CD4-positive, CD25-positive, alpha-beta regulatory T cell (primary cell): Measurements from ENCODE around the gene MPG. TPM values are rescaled to one million over a fixed set of nuclear protein-coding genes. Genes with fewer than 3 reads are reported as not detected.
A peak's percentile ranks its signal among the peaks of the same experiment; 100 is the strongest.
"Not testable (repeated sequence)": the region's sequence is repeated elsewhere in the genome, so short reads cannot be mapped to it uniquely, and the experiment has no call there.

ENCODE experiments used
- ATAC-seq, 2 donors: fragments of 150-1000 bp; cut with Tn5 transposase; one replicate each; pipeline ENCODE4 v1.10.0; 2021; ENCODE audit warnings: low read depth in 2 of 2, moderate number of reproducible peaks in 2 of 2, moderate library complexity in 1 of 2
- DNase-seq, 3 donors: peaks; one replicate each; pipeline versions ENCODE4 v3.0.0 to v3.0.0-alpha.2; 2012 to 2022; ENCODE audit warnings: mixed read lengths in 1 of 3
- H3K27ac ChIP-seq: one replicate; pipeline ENCODE4 v1.7.0; 2013; ENCODE audit warnings: mild to moderate bottlenecking, low read length; ENCODE audit not compliant: insufficient read depth, poor library complexity, severe bottlenecking
- H3K27me3 ChIP-seq: one replicate; pipeline ENCODE4 v1.7.0; 2013; ENCODE audit warnings: low read length; ENCODE audit not compliant: control insufficient read depth, insufficient read depth
- H3K36me3 ChIP-seq: one replicate; pipeline ENCODE4 v1.7.0; 2013; ENCODE audit warnings: mild to moderate bottlenecking, low read length, moderate library complexity; ENCODE audit not compliant: control insufficient read depth, insufficient read depth
- H3K4me1 ChIP-seq: 2 replicates; pipeline ENCODE4 v1.7.0; 2013; ENCODE audit warnings: mild to moderate bottlenecking, low read length; ENCODE audit not compliant: insufficient read depth, control insufficient read depth, poor library complexity, severe bottlenecking
- H3K4me3 ChIP-seq: one replicate; pipeline ENCODE4 v1.7.0; 2013; ENCODE audit warnings: low read depth, mild to moderate bottlenecking, low read length, moderate library complexity
- H3K9me3 ChIP-seq, 2 experiments: 1 replicate in 1 of 2; 2 replicates in 1 of 2; pipeline ENCODE4 v1.7.0; 2013; ENCODE audit warnings: low read length in 2 of 2, mild to moderate bottlenecking in 1 of 2, moderate library complexity in 1 of 2; ENCODE audit not compliant: control insufficient read depth in 2 of 2
- H3K27ac Mint-ChIP-seq, 3 donors: one replicate each; pipeline ENCODE4 v1.8.0; 2020 to 2022; ENCODE audit warnings: mild to moderate bottlenecking in 3 of 3, mixed read lengths in 3 of 3, moderate library complexity in 2 of 3
- H3K27me3 Mint-ChIP-seq: one replicate; pipeline ENCODE4 v1.8.0; 2022; ENCODE audit warnings: mild to moderate bottlenecking, mixed read lengths
- H3K36me3 Mint-ChIP-seq: one replicate; pipeline ENCODE4 v1.8.0; 2020; ENCODE audit warnings: mixed read lengths
- H3K4me1 Mint-ChIP-seq, 4 donors: one replicate each; pipeline ENCODE4 v1.8.0; 2020 to 2022; ENCODE audit warnings: mixed read lengths in 4 of 4, mild to moderate bottlenecking in 1 of 4
- H3K4me3 Mint-ChIP-seq, 4 donors: one replicate each; pipeline ENCODE4 v1.8.0; 2020 to 2022; ENCODE audit warnings: mild to moderate bottlenecking in 4 of 4, mixed read lengths in 4 of 4, moderate library complexity in 3 of 4
- H3K9me3 Mint-ChIP-seq, 7 donors: one replicate each; pipeline ENCODE4 v1.8.0; 2020 to 2022; ENCODE audit warnings: mixed read lengths in 7 of 7, mild to moderate bottlenecking in 3 of 7, moderate library complexity in 2 of 7
- polyA plus RNA-seq, 4 donors: library from polyadenylated mRNA; unstranded; fragments of 300-500 nt; fragmentation: Illumina TruSeq; gene quantifications; one replicate each; pipeline ENCODE4 v1.2.3, GENCODE V29; 2021
- total RNA-seq: library from RNA; stranded (reverse); gene quantifications from one replicate; pipeline ENCODE4 v1.2.3, GENCODE V29; 2022

MPG gene
- total and polyA plus RNA-seq, 5 donors from 2014 or later, result 29.2 to 82.7 (median 81.2) TPM

DNA sequence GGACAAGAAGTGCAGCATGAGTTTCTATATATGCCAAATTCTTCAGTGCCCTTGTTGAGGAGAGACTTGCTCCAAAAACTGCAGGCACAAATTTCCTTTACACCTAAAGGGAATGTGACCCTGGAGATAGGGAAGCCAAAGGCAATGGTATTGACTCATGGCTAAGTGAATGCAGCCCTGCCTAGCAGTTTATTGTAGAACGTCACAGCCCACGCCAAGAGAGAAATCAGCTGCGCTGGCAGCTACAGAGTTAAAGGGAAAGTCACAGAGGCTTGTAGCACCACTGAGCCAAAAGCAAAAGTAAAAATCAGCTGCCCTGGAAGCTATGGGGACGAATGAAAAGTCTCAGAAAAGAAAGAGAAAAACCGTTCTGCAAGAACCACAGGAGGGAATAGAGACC lies 34.7 kb upstream of the MPG start:
- peaks cover 15% of the 10 kb centered on the region for H3K4me1 ChIP-seq
- Mint-ChIP-seq H3K36me3 (peaks cover 42% of the 10 kb centered on the region), H3K4me3 (no peak overlapping the region), H3K9me3 (no peaks in the 10 kb centered on the region), H3K27ac (no peak overlapping the region), H3K27me3 (no peaks in the 10 kb centered on the region), H3K4me1 (peaks cover 14 to 42% (median 30%) of the 10 kb centered on the region in 4 donors)
- no peak for DNase-seq
- H3K9me3 ChIP-seq, result no peaks in the 10 kb centered on the region
- no peak overlapping the region for H3K4me3 ChIP-seq
- H3K27ac ChIP-seq, result no peak overlapping the region
- no peaks in the 10 kb centered on the region for H3K27me3 ChIP-seq
- peaks cover 49% of the 10 kb centered on the region for H3K36me3 ChIP-seq
- no peak for ATAC-seq

DNA sequence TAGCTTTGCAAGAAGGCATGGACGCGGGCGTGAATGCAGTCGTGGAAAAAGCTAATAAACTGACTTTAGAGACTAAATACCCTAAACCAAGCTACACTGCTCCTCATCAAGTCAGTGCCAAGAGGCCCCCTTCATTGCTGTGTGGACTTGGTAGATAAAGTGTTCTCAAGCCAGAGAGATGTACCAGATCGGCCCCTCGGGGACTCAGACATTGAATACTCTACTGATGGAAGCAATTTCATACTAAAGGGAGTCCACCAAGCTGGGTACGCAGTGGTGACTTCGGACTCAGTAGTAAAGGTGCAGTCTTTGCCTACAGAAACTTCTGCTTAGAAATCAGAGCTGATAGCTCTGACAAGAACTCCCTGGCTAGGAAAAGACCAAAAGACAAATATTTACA lies 33.4 kb upstream of the MPG start:
- H3K9me3 ChIP-seq, result no peaks in the 10 kb centered on the region
- no peaks in the 10 kb centered on the region for H3K27me3 Mint-ChIP-seq
- no peak overlapping the region for H3K4me3 Mint-ChIP-seq
- peak overlapping the region in 1 of 3 donors; percentile 9 for H3K27ac Mint-ChIP-seq
- peaks cover 14 to 30% (median 22%) of the 10 kb centered on the region in 4 donors for H3K4me1 Mint-ChIP-seq
- ATAC-seq, result no peak
- no peaks in the 10 kb centered on the region for H3K9me3 Mint-ChIP-seq
- no peak overlapping the region for H3K27ac ChIP-seq
- H3K36me3 Mint-ChIP-seq, result peaks cover 42% of the 10 kb centered on the region
- H3K4me1 ChIP-seq, result peaks cover 2% of the 10 kb centered on the region
- H3K27me3 ChIP-seq, result no peaks in the 10 kb centered on the region
- peaks cover 52% of the 10 kb centered on the region for H3K36me3 ChIP-seq
- H3K4me3 ChIP-seq, result no peak overlapping the region
- DNase-seq, result no peak

DNA sequence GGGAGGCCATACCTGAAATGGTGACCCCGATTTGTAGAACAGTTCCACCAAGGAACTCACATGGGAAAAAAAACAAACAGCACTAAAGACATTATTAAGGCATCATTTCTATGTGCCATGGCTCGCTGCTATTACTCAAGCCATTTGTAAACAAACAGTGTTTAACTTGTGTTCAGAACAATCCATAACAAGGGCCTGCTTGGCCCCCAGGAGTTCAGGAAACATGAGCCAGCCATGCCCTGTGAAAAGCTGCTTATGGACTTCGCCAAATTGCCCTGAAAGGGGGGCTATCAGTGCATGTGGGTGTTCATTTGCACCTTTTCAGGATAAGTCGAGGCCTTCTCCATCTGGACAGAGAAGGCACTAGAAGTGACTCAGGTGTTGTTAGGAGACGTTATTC lies 32.6 kb upstream of the MPG start:
- H3K27me3 ChIP-seq, result no peaks in the 10 kb centered on the region
- H3K27ac Mint-ChIP-seq, result no peak overlapping the region
- H3K27ac ChIP-seq, result no peak overlapping the region
- ATAC-seq, result no peak
- no peaks in the 10 kb centered on the region for H3K9me3 Mint-ChIP-seq
- no peaks in the 10 kb centered on the region for H3K4me1 ChIP-seq
- H3K4me1 Mint-ChIP-seq, result peaks cover 14 to 30% (median 24%) of the 10 kb centered on the region in 4 donors
- no peaks in the 10 kb centered on the region for H3K27me3 Mint-ChIP-seq
- H3K36me3 ChIP-seq, result peaks cover 58% of the 10 kb centered on the region
- H3K9me3 ChIP-seq, result no peaks in the 10 kb centered on the region
- H3K36me3 Mint-ChIP-seq, result peaks cover 46% of the 10 kb centered on the region
- H3K4me3 ChIP-seq, result no peak overlapping the region
- no peak overlapping the region for H3K4me3 Mint-ChIP-seq
- DNase-seq, result no peak

DNA sequence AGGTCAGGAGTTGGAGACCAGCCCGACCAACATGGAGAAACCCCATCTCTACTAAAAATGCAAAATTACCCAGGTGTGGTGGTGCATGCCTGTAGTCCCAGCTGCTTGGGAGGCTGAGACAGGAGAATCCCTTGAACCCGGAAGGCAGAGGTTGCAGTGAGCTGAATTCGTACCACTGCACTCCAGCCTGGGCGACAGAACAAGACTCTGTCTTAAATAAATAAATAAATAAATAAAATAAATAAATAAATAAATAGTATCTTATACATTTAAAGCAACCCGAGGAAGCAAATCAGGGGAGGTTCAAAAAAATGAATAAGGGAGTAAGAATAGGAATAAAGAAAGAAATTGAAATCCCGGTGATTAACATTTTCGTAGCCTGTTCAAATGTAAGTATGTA lies 31.5 kb upstream of the MPG start:
- H3K36me3 ChIP-seq, result peaks cover 63% of the 10 kb centered on the region
- Mint-ChIP-seq H3K36me3 (peaks cover 56% of the 10 kb centered on the region), H3K4me1 (peaks cover 21 to 40% (median 33%) of the 10 kb centered on the region in 4 donors)
- DNase-seq, H3K27me3 ChIP-seq, ATAC-seq, H3K27ac ChIP-seq, H3K9me3 ChIP-seq, H3K27me3 Mint-ChIP-seq, H3K4me1 ChIP-seq, H3K4me3 Mint-ChIP-seq, H3K4me3 ChIP-seq, H3K9me3 Mint-ChIP-seq, H3K27ac Mint-ChIP-seq: not testable (repeated sequence)

DNA sequence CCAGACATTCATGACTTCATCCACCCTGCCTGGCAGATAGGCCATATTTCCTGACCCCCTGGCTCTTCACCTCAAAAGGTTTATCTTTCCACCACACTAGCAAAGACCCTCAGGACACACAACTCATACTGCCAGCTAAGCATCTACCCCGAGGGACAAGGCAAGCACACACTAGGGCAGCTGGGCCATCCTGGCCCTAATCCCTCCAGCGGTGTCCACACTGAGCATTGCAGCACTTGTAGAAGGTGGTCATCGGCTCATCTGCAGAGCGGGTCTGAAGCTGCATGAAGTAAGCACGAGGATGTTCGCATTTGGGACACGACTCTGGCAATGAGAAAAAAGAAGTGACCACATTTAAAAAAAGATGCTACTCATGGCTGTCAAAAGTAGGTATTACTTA lies 30.8 kb upstream of the MPG start:
- Mint-ChIP-seq H3K9me3 (no peaks in the 10 kb centered on the region), H3K27ac (peak overlapping the region in 1 of 3 donors; percentile 61), H3K4me1 (peaks cover 16 to 41% (median 28%) of the 10 kb centered on the region in 4 donors), H3K36me3 (peaks cover 50% of the 10 kb centered on the region), H3K4me3 (no peak overlapping the region), H3K27me3 (no peaks in the 10 kb centered on the region)
- no peak overlapping the region for H3K27ac ChIP-seq
- no peaks in the 10 kb centered on the region for H3K9me3 ChIP-seq
- H3K36me3 ChIP-seq, result peaks cover 59% of the 10 kb centered on the region
- no peak overlapping the region for H3K4me3 ChIP-seq
- ATAC-seq (no peak), DNase-seq (no peak)
- H3K4me1 ChIP-seq, result peaks cover 13% of the 10 kb centered on the region
- H3K27me3 ChIP-seq, result no peaks in the 10 kb centered on the region

DNA sequence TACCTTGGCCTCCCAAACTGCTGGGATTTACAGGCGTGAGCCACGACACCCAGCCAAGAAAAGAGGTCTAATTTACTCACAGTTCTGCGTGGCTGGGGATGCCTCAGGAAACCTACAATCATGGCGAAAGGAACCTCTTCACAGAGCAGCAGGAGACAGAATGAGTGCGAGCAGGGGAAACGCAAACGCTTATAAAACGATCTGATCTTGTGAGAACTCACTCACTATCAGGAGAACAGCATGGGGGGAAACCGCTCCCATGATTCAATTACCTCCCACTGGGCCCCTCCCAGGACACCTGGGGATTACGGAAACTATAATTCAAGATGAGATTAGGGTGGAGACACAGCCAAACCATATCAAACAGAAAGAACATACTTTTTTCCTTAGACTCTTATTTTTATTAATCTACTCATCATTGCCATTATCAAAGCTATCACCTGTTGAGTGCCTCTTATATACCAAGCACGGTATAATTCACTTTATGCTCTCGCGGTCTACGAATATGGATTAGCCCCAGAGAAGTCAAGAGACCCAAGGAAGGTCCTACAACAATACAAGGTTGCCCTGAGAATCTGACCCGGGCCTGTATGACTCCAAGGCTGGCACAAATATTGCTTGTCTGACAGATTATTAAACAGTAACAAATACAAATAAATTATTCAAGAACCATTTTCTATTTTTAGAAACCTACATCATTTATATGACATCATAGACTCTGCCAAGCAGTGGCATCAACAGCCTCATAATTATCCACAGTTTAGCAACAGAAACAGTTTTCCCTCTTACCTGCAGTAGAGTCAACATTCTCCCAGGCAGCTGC lies 27.0 kb upstream of the MPG start:
- DNase-seq, result no peak
- Histone ChIP-seq H3K4me3 (peak overlapping the region; percentile 41), H3K4me1 (peaks cover 27% of the 10 kb centered on the region), H3K27ac (no peak overlapping the region), H3K36me3 (peaks cover 32% of the 10 kb centered on the region), H3K9me3 (no peaks in the 10 kb centered on the region), H3K27me3 (no peaks in the 10 kb centered on the region)
- Mint-ChIP-seq H3K36me3 (peaks cover 24% of the 10 kb centered on the region), H3K4me3 (peak overlapping the region; percentile 66 to 95 (median 80)), H3K4me1 (peaks cover 12 to 48% (median 28%) of the 10 kb centered on the region in 4 donors), H3K27ac (peak overlapping the region in 1 of 3 donors; percentile 20), H3K27me3 (no peaks in the 10 kb centered on the region), H3K9me3 (no peaks in the 10 kb centered on the region)
- no peak for ATAC-seq

DNA sequence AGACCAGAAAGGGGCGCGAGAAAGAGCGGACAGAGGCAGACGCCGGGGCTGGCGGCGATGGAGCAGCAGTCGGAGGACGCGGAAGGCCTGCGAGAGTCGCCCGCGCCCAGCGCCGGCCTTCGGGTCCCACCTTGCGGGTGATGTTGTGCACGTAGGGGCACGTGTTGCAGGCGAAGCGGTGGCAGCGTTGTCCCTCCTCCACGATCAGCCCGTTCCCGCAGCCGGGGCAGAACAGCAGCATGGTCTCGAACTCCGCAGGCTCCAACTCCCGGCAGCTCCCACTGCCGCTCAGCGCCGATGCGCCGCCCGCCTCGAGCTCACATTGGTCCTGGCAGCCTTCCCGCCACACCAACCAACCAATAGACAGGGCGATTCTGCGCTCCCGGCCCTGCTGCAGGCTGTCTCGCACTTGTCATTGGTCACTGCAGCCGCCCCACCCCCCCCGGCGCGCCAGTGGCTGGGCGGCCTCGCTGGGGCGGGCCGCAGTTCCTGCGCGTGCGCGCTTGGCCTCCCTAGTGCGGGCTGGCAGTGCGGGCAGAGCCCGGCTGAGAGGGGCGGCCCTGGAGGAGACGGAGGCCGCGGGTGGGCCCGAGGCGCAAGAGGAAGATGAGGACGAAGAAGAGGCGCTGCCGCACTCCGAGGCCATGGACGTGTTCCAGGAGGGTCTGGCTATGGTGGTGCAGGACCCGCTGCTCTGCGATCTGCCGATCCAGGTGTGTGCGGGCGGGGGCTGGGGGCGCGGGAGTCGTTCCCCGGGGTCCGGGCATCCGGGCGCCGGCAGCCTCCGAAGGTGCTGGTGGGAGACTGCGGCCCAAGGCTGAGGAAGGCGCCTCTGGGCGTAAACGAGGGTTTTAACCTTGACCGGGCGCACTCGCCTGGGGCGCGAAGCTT lies 24.4 kb upstream of the MPG start, which contains the start of the genes POLR3K and SNRNP25:
Gene POLR3K, minus strand, starts transcription at position 263 of the 891 bp plus-strand sequence. Its CDS starts 22 bp downstream, at position 241.
Gene SNRNP25, plus strand, starts transcription at position 483 of the 891 bp plus-strand sequence. Its CDS starts 189 bp downstream, at position 672.
- no peaks in the 10 kb centered on the region for H3K9me3 ChIP-seq
- peaks cover 19% of the 10 kb centered on the region for H3K36me3 ChIP-seq
- ATAC-seq (peak; percentile 97), DNase-seq (peak; percentile 96 to 98 (median 98))
- peak within 1 kb of the TSS; percentile 91 to 96 (median 92) for H3K27ac Mint-ChIP-seq
- H3K27ac ChIP-seq, result peak within 1 kb of the TSS; percentile 70
- no peaks in the 10 kb centered on the region for H3K9me3 Mint-ChIP-seq
- H3K4me3 ChIP-seq, result peak within 1 kb of the TSS; percentile 91
- peaks cover 18% of the 10 kb centered on the region for H3K36me3 Mint-ChIP-seq
- H3K4me1 Mint-ChIP-seq, result peaks cover 12 to 39% (median 25%) of the 10 kb centered on the region in 4 donors
- H3K27me3 ChIP-seq, result no peaks in the 10 kb centered on the region
- peaks cover 27% of the 10 kb centered on the region for H3K4me1 ChIP-seq
- peak within 1 kb of the TSS; percentile 95 to 99 (median 99) for H3K4me3 Mint-ChIP-seq
- H3K27me3 Mint-ChIP-seq, result no peaks in the 10 kb centered on the region
